Stimulated activated CD4-positive, alpha-beta T cell treated with anti-CD3 and anti-CD28 coated beads, TNF-alpha, amount 100 ng/mL, for 24 hours (primary cell): ENCODE measurements around the gene NTNG2.

Source experiments
- DNase-seq, 3 experiments: peaks; one replicate each; pipeline ENCODE4 v3.0.0-alpha.2; 2020; ENCODE audit warnings: low read depth in 3 of 3

The NTNG2 gene

GRCh38 chr9:132235125-132235524 lies 73.3 kb downstream of the NTNG2 start:
- DNase-seq, result no peak

- peak; percentile 69 to 81 (median 71) for DNase-seq
Measured at GRCh38 chr9:132235894-132236661, 74.2 kb downstream of the NTNG2 start.

DNA sequence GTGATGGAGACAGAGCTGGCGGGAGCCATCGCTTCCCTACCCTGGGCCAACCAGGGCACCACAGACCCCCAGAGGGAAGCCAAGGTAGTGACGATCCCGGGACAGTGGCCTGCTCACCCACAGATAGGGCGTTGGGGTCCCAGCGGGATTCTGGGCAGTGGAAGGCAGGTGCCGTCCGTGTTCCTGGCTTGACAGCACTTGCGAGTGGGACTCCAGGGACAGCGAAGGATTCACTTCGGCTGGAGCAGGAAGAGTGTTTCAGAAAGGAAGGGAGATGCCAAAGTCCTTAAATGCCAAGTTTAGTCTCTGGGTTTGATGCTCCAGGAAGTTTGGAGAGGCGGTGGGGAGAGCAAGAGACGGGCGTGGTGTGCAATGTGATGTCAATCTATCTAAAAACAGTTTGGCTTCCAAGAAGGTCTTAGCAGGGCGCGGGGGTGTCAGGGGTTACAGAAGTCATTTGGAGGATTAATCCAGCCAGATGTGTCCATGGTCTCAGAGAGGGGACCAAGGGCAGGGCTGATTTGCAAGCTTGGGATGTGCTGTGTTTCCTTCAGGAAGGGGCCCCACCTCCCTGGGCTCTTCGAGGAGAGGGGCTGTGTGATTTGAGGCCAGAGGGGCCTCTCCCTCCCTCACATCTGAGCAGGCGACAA lies 74.9 kb downstream of the NTNG2 start:
- DNase-seq, result no peak

- DNase-seq, result no peak
Measured at GRCh38 chr9:132237481-132237880, 75.6 kb downstream of the NTNG2 start.

GRCh38 chr9:132238026-132238972 lies 76.4 kb downstream of the NTNG2 start:
- DNase-seq, result no peak

- no peak for DNase-seq
Measured at GRCh38 chr9:132238992-132239391, 77.1 kb downstream of the NTNG2 start.

- no peak for DNase-seq
Measured at GRCh38 chr9:132239518-132239917, 77.7 kb downstream of the NTNG2 start.

- DNase-seq, result no peak
Measured at GRCh38 chr9:132239999-132240840, 78.4 kb downstream of the NTNG2 start.

DNA sequence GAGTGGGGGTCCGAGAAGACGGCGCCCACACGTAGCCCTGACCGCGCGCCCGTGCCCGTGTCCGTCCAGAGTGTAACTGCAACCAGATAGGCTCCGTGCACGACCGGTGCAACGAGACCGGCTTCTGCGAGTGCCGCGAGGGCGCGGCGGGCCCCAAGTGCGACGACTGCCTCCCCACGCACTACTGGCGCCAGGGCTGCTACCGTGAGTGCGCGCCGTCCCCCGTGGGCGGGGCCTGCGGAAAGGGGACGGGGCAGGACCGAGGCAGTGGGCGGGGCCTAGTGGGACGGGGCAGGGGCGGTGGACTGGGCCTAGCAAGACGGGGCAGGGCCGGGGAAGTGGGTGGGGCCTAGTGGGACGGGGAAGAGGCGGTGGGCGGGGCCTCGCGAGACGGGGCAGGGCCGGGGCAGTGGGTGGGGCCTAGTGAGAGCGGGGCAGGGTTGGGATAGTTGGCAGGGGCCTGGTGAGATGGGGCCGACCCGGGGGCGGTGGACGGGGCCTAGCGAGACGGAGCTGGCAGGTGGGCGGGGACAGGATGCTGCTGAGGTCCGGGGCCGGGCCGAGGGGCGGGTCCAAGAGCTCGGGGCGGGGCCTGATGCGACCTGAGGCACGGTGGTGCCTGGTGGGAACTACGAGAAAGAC lies 79.1 kb downstream of the NTNG2 start:
- DNase-seq, result peak; percentile 92 to 97 (median 95)

DNA sequence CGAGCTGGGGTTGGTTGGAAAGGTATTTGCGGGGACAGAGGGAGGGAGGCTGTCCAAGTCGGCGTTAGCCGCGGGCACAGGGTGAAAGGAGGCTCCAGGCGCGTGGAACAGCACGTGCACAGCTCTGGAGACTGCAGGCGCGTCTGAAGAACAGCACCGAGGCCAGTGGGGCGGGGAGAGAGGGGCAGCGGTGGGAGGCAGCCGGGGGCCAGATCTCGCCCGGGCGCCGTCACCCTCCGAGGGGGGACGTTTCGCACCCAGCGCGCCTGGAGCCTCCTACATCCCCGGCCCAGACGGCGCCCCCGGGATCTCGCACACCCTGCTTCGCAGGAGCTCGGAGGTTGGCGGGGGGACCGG lies 79.6 kb downstream of the NTNG2 start:
- no peak for DNase-seq

GRCh38 chr9:132241840-132242620 lies 80.2 kb downstream of the NTNG2 start:
- DNase-seq, result peak in 1 of 3 experiments; percentile 22

GRCh38 chr9:132242621-132243155 lies 80.8 kb downstream of the NTNG2 start:
- no peak for DNase-seq

DNA sequence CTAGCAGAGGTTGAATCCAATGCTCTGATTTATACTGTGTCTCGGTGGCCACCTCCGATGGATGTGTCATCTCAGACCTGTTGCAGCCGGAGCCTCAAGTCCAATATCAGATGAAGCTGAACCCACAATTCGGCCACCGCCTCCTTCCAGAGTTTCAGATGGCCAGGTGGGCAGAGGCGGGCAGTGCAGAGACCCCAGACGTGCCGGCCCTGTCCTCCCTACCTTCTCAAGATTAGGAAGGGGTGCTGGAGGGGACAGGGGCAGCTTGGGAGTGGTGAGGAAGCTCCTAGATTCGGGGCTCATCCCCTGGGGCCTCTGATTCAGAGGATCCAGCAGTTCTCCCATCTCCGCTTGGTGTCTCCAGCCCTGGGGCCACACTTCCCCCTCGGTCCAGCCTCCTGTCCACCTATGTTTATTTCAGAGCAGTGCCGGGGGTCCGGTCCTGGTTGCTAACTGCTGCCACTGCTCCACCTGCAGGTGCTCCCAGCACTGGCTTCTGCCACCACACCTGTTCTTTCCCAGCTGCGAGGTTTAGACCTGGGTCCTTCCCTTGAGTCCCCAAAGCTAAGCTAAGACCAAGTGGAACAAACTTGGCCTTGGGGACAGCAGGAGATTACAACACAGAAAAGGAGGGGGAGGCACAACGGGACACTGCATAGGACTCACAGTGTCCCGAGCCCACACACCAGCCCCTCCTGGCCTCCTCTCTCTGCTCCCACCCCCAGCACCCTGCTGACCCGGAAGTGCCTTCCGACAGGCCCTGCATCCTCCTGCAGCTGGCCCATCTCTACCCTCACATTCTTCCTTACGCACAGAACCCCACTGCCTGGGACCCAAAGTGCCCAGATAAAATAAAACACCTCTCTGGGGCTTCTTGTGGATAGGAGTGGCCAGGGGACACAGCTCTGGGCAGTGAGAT lies 81.6 kb downstream of the NTNG2 start:
- DNase-seq, result no peak

GRCh38 chr9:132244582-132245455 lies 83.0 kb downstream of the NTNG2 start:
- DNase-seq, result no peak

GRCh38 chr9:132245465-132245864 lies 83.6 kb downstream of the NTNG2 start:
- no peak for DNase-seq

GRCh38 chr9:132247942-132248341 lies 86.1 kb downstream of the NTNG2 start:
- DNase-seq, result no peak

DNA sequence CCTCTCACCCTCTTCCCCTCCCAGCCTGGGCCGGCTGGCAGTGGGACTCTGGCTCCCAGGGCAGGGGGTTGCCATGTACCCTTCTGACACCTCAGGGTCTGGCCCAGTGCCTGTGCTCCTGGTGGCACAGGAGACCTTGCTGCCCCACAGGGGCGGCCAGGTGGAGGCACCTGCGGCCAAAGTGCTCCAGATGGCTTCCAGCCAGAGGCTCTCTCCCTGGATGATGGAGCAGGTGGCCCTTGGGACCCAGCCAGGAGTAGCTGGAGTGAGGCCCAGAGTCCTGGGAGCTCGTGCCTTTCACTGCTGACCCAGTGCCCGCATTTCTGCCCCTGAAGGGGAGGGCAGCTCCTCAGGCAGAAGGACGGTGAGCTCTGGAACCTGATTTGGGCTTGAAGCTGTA lies 87.3 kb downstream of the NTNG2 start:
- DNase-seq, result no peak

- DNase-seq, result no peak
Measured at GRCh38 chr9:132249690-132250089, 87.8 kb downstream of the NTNG2 start.
